Stimulated activated CD8-positive, alpha-beta memory T cell treated with anti-CD3 and anti-CD28 coated beads, Interleukin-12 subunit alpha, Interleukin-12 subunit beta, amount 100 ng/mL, for 1 hour (primary cell): Measurements from ENCODE around the gene VIPR2.

Experiments used
- DNase-seq: peaks from one replicate; pipeline ENCODE4 v3.0.0-alpha.2; 2020; ENCODE audit warnings: low read depth

Gene VIPR2

DNA sequence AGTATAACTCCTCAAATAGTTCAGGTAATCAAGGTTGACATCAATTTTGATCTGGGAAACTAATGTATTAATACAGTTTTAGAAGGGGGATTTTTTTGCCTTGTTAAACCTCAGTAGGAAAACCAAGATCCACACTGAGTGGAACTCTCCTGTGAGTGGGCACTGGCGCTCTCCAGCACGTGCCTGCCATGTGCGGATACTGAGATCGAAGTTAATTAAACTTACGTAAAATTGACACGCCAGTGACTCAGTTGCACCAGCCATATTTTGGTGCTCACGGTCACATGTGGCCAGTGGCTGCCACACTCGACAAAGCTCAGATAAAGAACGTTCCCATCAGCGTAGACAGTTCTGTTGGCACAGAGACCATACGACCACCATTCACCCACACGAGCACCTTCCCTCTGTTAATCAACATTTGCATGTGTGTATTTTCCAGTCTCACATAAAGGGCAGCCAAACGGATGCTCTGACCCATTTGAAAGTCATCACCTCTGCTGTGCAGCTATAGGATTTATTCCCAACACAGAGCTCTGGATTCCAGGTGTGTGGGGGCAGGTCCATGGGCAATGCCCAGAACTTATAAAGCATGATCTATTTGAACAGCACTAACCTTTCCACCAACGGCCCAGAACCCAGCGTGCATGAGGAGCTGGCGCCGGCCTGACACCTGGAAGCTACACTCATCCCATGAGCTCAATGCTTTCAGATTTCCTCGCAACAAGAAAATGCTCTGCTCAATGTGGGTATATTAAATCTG lies 77.7 kb downstream of the VIPR2 start:
- no peak for DNase-seq

DNA sequence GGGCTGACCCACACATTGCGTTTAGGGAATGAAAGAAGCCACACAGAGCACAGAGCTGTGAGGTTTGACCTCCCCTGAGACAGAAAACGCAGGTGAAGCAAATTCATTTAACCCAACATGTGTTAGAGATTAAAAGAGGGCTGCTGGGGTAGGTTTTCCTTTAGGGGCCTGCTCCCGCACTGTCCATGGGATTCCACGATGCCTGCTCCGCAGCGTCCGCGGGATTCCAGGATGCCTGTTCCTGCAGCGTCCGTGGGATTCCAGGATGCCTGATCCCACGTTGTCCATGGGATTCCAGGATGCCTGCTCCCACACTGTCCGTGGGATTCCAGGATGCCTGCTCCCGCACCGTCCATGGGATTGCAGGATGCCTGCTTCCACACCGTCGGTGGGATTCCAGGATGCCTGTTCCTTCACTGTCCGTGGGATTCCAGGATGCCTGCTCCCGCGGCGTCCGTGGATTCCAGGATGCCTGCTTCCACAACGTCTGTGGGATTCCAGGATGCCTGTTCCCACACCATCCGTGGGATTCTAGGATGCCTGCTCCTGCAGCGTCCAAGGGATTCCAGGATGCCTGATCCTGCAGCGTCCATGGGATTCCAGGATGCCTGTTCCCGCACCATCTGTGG lies 78.7 kb downstream of the VIPR2 start:
- no peak for DNase-seq

DNA sequence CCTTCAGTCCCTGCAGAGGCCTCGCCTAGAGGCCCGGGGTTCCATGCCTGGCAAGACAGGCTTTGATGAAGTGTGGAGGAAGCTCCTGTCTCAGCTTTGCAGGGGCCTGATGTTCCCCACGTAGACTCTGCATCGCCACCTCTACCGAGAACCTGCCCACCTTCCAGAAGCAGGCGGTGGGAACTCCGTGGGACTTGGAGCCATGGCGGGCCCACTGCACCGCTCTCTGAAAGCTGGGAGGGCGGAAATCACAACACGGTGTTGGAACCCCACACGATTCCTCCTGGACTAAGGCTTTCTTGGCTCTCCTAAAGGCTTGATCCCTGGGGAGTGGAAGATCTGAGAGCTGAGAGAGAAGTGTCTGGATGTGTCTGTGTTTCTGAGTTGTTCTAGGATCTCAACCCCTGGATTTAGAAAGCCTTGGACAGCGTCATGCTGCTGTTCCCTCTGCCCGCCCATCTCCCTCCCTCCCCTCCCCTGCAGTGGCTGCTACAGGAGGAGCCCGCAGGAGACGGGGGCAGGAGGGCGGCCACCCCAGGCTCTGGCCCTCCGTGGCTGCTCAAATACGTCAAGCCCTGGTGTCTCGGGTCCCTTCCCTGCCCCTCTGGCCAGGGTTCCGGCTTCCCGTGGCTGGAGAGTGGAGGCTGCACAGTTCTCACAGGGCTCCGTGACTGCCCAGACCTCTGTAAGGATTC lies 79.7 kb downstream of the VIPR2 start:
- DNase-seq, result no peak

- no peak for DNase-seq
These were observed 80.4 kb downstream of the VIPR2 start for GRCh38 chr7:159064121-159064815.

GRCh38 chr7:159063046-159063840 lies 81.4 kb downstream of the VIPR2 start:
- DNase-seq, result no peak

DNA sequence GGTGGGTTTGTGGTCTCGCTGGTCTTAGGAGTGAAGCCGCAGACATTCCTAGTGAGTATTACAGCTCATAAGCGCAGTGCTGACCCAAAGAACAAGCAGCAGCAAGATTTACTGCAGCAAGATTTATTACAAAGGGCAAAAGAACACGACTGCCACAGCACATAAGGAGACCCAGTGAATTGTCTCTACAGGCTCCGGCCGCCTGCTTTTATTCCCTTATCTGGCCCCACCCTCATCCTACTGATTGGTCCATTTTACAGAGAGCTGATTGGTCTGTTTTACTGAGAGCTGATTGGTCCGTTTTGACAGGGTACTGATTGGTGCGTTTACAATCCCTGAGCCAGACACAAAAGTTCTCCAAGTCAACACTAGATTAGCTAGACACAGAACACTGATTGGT lies 82.1 kb downstream of the VIPR2 start:
- no peak for DNase-seq

DNA sequence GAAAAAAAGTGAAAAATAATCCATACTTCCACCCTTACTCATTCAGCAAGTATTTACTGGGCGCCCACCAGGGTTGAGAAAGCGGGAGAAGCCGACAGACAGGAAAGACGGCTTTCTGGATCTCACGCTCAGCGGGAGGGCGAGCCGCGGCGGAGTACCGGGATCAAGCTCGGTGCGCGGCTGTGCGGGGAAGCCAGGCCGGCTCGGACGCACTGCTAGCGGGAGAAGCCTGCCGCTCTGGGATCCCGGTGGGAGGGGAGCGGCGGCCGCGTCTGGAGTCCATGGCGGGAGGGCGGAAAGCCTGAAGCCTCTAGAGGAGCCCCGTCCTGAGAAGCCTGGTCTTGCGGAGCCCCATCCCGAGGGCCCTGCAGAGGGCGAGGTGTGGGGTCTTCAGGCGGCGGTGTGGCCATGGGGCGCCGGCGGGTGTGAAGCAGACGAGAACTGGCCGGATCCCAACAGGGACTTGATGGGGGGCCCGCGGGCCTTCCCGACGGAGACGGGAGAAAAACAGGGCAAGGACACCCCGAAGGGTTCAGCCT lies 82.9 kb downstream of the VIPR2 start:
- no peak for DNase-seq

DNA sequence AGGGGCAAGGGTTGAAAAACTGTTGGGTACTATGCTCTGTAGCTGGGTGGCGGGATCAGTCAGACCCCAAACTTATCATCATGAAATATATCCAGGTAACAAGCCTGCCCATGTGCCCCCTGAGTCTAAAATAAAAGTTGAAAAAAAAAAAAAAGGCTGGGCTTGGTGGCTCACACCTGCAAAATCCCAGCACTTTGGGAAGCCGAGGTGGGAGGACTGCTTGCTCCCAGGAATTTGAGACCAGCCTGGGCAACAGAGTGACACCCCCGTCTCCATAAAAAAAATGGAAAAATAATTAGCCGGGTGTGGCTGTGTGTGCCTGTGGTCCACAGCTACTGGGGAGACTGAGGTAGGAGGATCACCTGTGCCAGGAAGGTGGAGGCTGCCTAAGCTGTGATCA lies 83.5 kb downstream of the VIPR2 start:
- no peak for DNase-seq

DNA sequence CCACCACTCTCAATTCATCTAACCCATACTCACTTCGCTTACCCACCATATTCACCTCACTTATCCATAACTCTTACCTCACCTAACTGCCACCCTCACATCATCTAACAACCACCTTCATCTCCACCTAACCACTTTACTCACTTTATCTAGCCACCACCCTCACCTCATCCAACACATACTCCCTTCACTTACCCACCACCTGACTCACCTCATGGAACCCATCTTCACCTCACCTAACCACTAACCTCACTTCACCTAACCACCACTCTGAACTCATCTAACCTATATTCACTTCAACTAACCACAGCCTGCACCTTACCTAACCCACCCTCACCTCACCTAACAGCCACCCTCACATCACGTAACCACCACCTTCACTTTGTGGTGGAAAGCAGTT lies 84.2 kb downstream of the VIPR2 start:
- DNase-seq, result no peak

- DNase-seq, result no peak
These were observed 85.0 kb downstream of the VIPR2 start for GRCh38 chr7:159059629-159060028.

DNA sequence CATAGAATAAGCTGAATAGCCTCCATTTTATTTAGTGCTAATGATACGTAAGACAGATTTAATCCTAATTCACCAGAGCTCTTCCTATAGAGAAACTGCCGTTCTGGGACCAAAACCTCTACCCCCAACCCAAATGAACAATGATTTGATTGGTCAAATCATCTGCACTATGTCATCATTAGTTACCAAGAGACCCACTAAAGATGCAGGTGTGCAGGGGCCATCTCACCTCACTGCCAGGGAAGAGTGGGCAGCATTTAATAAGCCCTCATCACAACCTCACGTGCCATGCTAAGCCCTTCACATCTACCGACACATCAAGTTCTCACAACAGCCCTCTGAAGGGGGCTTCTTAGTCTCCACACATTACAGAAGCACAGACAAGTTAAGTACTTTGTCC lies 87.0 kb downstream of the VIPR2 start:
- DNase-seq, result no peak

DNA sequence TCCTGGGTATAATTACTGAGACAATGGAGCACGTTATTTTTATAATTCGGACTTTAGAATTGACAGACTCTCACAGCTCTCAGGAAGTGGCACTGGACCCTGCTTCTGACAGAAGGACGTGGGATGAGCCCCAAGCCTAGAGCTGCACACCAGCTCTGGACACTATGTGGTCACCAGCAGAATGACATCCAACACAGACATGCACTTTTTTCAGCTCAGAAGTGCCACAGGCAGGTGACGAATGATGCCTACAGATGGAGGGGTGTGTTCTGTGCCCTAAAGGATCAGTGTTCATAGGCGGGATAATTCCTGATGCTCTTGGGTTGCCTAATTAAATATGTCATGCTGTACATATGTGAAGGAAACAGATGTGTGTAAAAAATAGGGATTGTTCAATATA lies 87.9 kb downstream of the VIPR2 start:
- no peak for DNase-seq

GRCh38 chr7:159051916-159052315 lies 92.8 kb downstream of the VIPR2 start:
- no peak for DNase-seq

DNA sequence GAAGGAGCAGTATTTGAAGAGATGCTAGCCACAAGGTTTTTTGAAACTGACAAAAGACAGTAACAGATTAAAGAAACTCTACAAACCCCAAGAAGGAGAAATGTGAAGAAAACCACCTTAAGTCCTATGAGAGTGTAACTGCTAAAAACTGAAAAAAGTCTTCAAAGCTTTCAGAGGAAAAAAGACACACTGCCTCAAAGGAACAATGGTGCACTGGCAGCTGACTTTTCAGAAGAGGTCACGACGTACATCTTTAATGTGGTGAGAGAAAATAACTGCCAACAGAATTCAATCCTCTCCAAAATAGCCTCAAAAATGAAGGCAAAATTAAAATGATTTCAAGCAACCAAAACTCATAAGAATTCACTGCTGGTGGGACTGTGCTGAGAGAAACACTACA lies 94.0 kb downstream of the VIPR2 start:
- no peak for DNase-seq

DNA sequence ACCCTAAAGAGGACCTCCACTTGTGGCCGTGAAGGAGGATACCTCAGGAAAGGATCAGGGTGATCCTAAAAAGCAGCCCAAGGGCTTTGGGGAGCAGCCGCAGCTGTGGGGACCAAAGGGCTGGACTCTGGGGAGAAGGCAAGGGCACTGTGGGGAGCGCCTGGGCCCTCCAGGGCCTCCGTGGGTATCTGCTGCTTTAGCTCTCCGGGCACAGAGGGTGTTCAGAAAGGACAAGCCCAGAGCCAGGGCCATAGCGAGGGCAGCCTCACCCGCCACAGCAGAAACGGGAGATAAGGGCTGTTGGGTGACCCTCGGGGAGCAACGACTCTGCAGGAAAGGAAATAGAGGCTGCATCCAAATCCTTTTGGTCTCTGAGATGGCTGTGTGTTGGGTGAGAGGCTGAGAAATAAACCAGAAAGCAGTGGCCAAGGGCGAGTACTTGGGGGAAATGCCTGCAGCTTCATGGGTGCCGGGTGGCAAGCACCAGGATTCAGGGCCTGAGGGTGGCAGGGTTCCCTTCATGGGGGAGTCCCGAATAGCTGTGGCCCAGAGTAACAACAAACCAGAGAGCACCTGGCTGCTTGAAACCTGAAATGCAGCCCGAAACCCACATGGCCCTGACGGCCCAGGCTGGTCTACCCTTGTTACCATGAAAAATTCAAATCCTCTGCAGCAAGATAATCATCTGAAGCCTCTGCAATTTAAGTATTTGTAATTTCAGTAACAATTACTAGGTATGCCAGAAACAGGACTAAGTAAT lies 95.2 kb downstream of the VIPR2 start:
- DNase-seq, result no peak

DNA sequence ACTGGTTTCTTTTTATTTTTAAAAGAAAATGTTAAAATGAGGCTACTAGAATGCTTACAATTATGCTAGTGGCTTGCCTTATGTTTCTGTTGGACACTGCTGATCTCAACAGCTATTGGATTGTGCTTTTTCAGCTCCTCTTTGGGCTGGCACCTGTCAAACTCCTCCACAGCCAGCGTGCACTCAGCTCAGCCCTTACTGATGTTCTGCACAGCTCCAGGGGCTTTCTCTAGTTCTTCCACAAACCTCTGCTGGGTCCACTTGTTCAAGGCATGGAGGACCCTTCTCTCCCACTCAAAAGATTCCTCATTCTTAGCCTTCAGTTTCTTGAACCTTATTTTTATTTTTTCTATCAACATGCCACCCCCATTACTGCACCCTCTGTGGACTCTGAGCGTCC lies 96.0 kb downstream of the VIPR2 start:
- no peak for DNase-seq

DNA sequence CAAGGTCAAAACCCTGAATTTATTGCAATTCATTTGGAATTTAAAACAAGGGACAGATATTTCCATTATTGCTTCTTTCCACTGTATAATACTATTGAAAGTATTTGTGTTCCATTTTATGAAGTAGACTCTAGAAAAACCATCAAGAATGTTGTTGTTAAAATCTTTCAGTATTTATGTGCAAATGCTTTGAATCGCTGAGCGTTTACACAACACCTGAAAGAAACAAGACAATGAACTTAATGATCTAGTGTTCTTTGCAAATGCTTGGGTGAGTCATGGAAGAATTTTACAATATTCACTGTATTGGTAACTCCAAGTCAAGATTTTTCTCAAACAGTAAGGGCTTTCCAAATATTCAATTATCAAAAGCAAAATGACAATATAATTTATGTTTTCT lies 97.1 kb downstream of the VIPR2 start:
- DNase-seq, result no peak

GRCh38 chr7:159046300-159046699 lies 98.4 kb downstream of the VIPR2 start:
- no peak for DNase-seq

- no peak for DNase-seq
These were observed 98.8 kb downstream of the VIPR2 start for GRCh38 chr7:159045839-159046238.

DNA sequence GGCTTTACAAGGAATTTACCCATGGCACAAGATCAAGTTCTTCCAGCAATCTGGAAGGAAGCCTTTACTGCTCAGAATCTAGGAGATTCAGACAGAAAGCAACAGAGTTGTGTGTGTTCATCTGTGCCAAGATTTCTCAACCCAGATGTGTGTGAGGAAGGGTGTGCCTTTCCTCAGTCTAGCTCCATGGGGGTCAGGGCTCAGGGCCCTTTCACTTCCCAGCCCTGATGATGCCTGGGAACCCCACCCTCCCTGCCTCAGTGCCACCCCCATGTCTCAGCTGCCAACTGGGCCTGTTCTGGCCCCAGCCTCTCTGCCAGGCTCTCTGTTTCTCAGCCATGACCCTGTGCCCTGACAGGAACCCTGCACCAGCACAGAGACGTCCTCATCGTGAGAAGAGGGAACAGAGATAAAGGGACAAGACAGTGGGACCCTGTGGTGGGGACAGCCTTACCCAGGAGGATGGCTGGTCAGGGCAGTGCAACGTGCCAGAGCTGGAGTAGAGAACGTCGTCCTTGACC lies 102.0 kb downstream of the VIPR2 start:
- no peak for DNase-seq

GRCh38 chr7:159042103-159042502 lies 102.6 kb downstream of the VIPR2 start:
- no peak for DNase-seq
